Neutrophil (primary cell): ENCODE measurements around the gene RABL6.
"Not testable (repeated sequence)": the region's sequence is repeated elsewhere in the genome, so short reads cannot be mapped to it uniquely, and the experiment has no call there.

ENCODE experiments used
- H3K27ac ChIP-seq: fragments of 200-600 bp; sonication (generic); 2 replicates; pipeline ENCODE4 v1.5.1; 2016; ENCODE audit warnings: mild to moderate bottlenecking, moderate library complexity
- H3K27me3 ChIP-seq: fragments of 200-600 bp; sonication (generic); 2 replicates; pipeline ENCODE4 v1.6.0; 2016; ENCODE audit warnings: mild to moderate bottlenecking
- H3K36me3 ChIP-seq: fragments of 200-600 bp; sonication (generic); 2 replicates; pipeline ENCODE4 v1.5.1; 2017
- H3K4me1 ChIP-seq, 2 experiments: fragments of 200-600 bp in 1 of 2; sonication (generic) in 1 of 2; 1 replicate in 1 of 2; 2 replicates in 1 of 2; pipeline versions ENCODE4 v1.5.1 to v1.6.1; 2013 to 2016; ENCODE audit warnings: low read depth in 1 of 2, low read length in 1 of 2, mild to moderate bottlenecking in 1 of 2, moderate library complexity in 1 of 2; ENCODE audit not compliant: control insufficient read depth in 1 of 2, insufficient read depth in 1 of 2
- H3K4me3 ChIP-seq, 2 experiments: fragments of 200-600 bp in 1 of 2; sonication (generic) in 1 of 2; 1 replicate in 1 of 2; 2 replicates in 1 of 2; pipeline ENCODE4 v1.5.1; 2013 to 2016; ENCODE audit warnings: low read depth in 1 of 2, low read length in 1 of 2, mild to moderate bottlenecking in 1 of 2, moderate library complexity in 1 of 2
- H3K9me3 ChIP-seq: fragments of 200-600 bp; sonication (generic); 2 replicates; pipeline ENCODE4 v1.5.1; 2016
- CTCF ChIP-seq: fragments of 200-600 bp; sonication (generic); IDR thresholded peaks from 2 replicates; pipeline ENCODE4 v1.5.1; 2016; ENCODE audit warnings: antibody characterized with exemption

RABL6 gene

DNA sequence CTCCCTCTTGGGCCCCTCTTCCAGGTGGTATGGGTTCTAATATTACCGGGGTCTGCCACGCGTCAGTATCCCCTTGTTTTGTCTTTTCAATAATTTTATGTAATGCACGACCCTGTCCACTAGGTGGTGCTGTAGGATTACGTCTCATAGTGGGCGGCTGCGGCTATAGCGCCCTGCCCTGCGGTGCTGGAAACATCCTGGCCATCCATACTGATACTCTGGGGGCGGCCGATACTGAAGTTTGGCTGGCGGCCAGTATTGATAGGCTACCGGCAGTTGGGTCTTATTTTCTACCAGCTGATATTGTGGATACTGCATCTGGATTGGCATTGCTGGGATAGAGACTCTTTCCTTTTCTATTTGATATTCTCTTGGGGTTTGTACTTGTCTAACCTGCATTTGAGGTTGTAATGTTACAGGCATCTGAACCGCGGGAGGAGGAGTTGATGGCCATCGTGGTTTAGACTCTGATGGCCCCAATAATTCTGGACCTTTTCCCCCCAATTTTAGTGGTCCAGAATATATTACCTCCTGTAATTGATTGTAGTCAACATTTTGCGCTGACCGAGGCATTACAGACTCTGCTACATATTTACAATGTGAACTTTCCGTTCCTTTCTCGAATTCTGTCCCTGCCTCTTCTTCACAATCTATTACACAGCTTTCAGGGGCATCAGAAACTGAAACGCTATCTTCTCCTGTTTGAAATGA lies 19.9 kb upstream of the RABL6 start:
- TF ChIP-seq CTCF: peak; percentile 88
- H3K36me3 ChIP-seq: no peaks in the 10 kb centered on the region
- H3K9me3 ChIP-seq: no peaks in the 10 kb centered on the region
- H3K4me1 ChIP-seq: peaks cover 20 to 31% of the 10 kb centered on the region in 2 experiments
- H3K27ac ChIP-seq: no peak overlapping the region
- no peak overlapping the region for H3K4me3 ChIP-seq
- no peaks in the 10 kb centered on the region for H3K27me3 ChIP-seq

- not testable (repeated sequence) for H3K4me3 ChIP-seq, H3K27me3 ChIP-seq, H3K27ac ChIP-seq, H3K36me3 ChIP-seq, H3K9me3 ChIP-seq
- H3K4me1 ChIP-seq: peaks cover 23 to 40% of the 10 kb centered on the region in 2 experiments
Measured at GRCh38 chr9:136788644-136789522, 18.9 kb upstream of the RABL6 start.

DNA sequence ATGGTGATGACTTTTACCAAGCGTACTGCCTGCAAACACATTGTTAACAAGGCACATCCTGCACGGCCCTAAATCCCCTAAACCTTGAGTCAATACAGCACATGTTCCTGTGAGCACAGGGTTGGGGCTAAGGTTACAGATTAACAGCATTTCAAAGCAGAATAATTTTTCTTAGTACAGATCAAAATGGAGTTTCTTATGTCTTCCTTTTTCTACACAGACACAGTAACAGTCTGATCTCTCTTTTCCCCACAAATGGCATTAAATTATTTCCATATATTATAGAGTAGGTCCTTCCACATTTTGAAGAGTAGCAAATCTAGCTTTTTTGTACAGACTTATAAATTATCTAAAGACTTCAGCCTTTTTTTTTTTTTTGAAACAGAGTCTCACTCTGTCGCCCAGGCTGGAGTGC lies 18.2 kb upstream of the RABL6 start:
- no peak for TF ChIP-seq CTCF
- H3K4me3 ChIP-seq: no peak overlapping the region
- no peaks in the 10 kb centered on the region for H3K27me3 ChIP-seq
- H3K36me3 ChIP-seq: no peaks in the 10 kb centered on the region
- peaks cover 26 to 47% of the 10 kb centered on the region in 2 experiments for H3K4me1 ChIP-seq
- no peak overlapping the region for H3K27ac ChIP-seq
- no peaks in the 10 kb centered on the region for H3K9me3 ChIP-seq

GRCh38 chr9:136790640-136791515 lies 16.9 kb upstream of the RABL6 start, which contains the start of gene TMEM141:
TMEM141 (plus strand) TSS chr9:136791344; CDS start chr9:136791371, 27 bp downstream.
- no peak for TF ChIP-seq CTCF

GRCh38 chr9:136791516-136792276 lies 16.1 kb upstream of the RABL6 start:
- H3K36me3 ChIP-seq: no peaks in the 10 kb centered on the region
- TF ChIP-seq CTCF: peak; percentile 84
- peak overlapping the region; percentile 73 to 89 for H3K4me3 ChIP-seq
- no peaks in the 10 kb centered on the region for H3K9me3 ChIP-seq
- H3K4me1 ChIP-seq: peaks cover 42 to 63% of the 10 kb centered on the region in 2 experiments
- peak overlapping the region; percentile 96 for H3K27ac ChIP-seq
- H3K27me3 ChIP-seq: peaks cover 7% of the 10 kb centered on the region

More at GRCh38 chr9:136790640-136791515, 16.9 kb upstream of the RABL6 start, which contains the start of gene TMEM141:
- no peaks in the 10 kb centered on the region for H3K9me3 ChIP-seq
- no peaks in the 10 kb centered on the region for H3K27me3 ChIP-seq
- peak within 1 kb of the TSS; percentile 96 for H3K27ac ChIP-seq
- peak within 1 kb of the TSS; percentile 73 to 89 for H3K4me3 ChIP-seq
- H3K4me1 ChIP-seq: peaks cover 39 to 60% of the 10 kb centered on the region in 2 experiments
- no peaks in the 10 kb centered on the region for H3K36me3 ChIP-seq
